ENCODE results near the gene GPR149.

DNA sequence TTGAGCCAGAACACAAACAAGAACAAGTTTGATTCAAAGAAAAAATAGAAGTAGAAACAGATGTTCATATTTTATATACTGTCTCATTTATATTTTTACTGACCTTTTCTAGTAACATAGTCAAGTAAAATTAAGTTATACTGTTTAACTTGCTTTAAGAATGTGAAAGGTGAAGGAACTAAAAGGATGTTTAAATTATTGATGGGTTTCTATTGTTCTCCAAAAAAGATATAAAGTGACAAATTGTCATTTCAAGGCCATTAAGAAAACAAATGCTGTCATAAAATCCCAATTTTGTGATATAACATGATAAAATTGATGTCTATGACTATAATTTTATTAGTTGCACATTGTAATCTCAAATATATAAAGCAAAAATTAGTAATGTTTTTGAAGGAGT is 7.3 kb downstream of the GPR149 start:
- TF ChIP-seq, protein P1, sequence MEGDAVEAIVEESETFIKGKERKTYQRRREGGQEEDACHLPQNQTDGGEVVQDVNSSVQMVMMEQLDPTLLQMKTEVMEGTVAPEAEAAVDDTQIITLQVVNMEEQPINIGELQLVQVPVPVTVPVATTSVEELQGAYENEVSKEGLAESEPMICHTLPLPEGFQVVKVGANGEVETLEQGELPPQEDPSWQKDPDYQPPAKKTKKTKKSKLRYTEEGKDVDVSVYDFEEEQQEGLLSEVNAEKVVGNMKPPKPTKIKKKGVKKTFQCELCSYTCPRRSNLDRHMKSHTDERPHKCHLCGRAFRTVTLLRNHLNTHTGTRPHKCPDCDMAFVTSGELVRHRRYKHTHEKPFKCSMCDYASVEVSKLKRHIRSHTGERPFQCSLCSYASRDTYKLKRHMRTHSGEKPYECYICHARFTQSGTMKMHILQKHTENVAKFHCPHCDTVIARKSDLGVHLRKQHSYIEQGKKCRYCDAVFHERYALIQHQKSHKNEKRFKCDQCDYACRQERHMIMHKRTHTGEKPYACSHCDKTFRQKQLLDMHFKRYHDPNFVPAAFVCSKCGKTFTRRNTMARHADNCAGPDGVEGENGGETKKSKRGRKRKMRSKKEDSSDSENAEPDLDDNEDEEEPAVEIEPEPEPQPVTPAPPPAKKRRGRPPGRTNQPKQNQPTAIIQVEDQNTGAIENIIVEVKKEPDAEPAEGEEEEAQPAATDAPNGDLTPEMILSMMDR (IDR thresholded peaks at IDR 0.05; ENCODE audit: insufficient read depth, low read depth, low read length): no peak
- TF ChIP-seq EZH2 (IDR thresholded peaks at IDR 0.05; ENCODE audit: insufficient read depth, low read length): no peak
